Activated B cell treated with CpG ODN at 0.5 μM for 24 hours (primary cell): ENCODE measurements around the gene MAPKAPK3. TPM values are rescaled to one million over a fixed set of nuclear protein-coding genes. Genes with fewer than 3 reads are reported as not detected.
"Not testable (repeated sequence)": the region's sequence is repeated elsewhere in the genome, so short reads cannot be mapped to it uniquely, and the experiment has no call there.

ENCODE experiments used
- ATAC-seq: fragments of 200-7000 bp; cut with Tn5 transposase; one replicate; pipeline ENCODE4 v1.10.0; 2021; ENCODE audit warnings: low read depth, mild to moderate bottlenecking, moderate library complexity
- CTCF ChIA-PET: fragments of 350-600 bp; sonication (Branson Sonifier 250); formaldehyde crosslinking; loops from one replicate; lab custom pipeline; 2021; ENCODE audit warnings: antibody characterized with exemption; lab: Charles Lee
- POLR2A ChIA-PET: fragments of 350-600 bp; sonication (Branson Sonifier 250); formaldehyde crosslinking; loops from one replicate; lab custom pipeline; 2021; ENCODE audit warnings: antibody characterized with exemption; lab: Charles Lee
- DNase-seq: peaks from one replicate; pipeline ENCODE4 v3.0.0; 2022
- H3K27ac Mint-ChIP-seq: one replicate; pipeline ENCODE4 v1.8.0; 2020; ENCODE audit warnings: mixed read lengths
- H3K27me3 Mint-ChIP-seq: one replicate; pipeline ENCODE4 v1.8.0; 2021; ENCODE audit warnings: mixed read lengths
- H3K36me3 Mint-ChIP-seq: one replicate; pipeline ENCODE4 v1.8.0; 2021; ENCODE audit warnings: low read depth, mixed read lengths
- H3K4me1 Mint-ChIP-seq: one replicate; pipeline ENCODE4 v1.8.0; 2021; ENCODE audit warnings: mixed read lengths
- H3K4me3 Mint-ChIP-seq: one replicate; pipeline ENCODE4 v1.8.0; 2020; ENCODE audit warnings: mild to moderate bottlenecking, mixed read lengths
- H3K9me3 Mint-ChIP-seq: one replicate; pipeline ENCODE4 v1.8.0; 2020; ENCODE audit warnings: mixed read lengths
- CTCF ChIP-seq: fragments of 200-600 bp; IDR thresholded peaks from one replicate; pipeline ENCODE4 v1.8.0; 2022; ENCODE audit warnings: antibody characterized with exemption, mild to moderate bottlenecking
- intact Hi-C: fragments of 100-400 bp; cut with micrococcal nuclease; formaldehyde crosslinking; loops from one replicate; pipeline ENCODE4 v1.15.1; 2024
- total RNA-seq: library from RNA; stranded (reverse); gene quantifications from 2 replicates; pipeline ENCODE4 v1.2.3, GENCODE V29; 2022

MAPKAPK3 gene
- total RNA-seq, 1 donor from 2014 or later: 18.2 TPM

DNA sequence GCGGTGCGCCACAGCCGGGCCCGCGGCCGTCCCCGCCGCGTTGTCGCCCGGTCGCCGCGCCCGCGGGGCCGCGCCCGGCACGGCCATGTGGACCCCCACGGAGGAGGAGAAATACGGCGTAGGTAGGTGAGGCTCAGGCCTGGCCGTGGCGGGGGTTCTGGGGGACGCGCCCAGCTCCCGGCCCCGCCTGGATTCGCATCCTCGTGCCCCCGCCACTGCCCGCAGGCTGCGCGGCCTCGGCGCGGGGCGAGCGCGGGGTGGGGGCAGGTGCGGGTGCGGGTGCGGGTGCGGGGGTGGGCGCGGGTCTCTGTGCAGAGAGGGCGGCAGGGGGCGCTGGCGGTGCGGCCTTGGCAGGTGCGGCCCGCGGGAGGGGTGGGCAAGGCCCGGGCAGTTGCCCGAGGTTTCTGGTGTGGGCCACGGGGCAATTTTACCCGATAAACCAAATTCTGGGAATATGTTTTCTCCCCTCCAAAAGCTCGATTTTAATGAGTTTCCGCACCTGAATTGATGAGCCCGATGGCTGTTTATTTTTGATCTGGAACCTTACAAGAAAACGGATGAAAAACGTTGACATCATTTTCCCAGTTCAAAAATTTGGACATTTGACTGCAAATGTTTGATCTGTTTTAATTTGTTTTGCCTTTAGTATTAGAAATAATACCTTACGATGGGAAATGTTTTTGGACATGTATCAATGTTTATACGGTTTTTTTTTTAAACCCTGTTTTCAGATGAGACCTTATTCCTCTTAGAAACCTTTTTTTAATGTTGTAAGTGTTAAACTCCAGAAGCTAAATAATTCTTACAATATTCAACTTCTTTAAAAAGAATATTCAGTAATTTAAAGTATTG lies 58.5 kb downstream of the MAPKAPK3 start:
- DNase-seq (peak; percentile 41), ATAC-seq (peak; percentile 51)
- intact Hi-C loops: no loop called here
- no peaks in the 10 kb centered on the region for H3K9me3 Mint-ChIP-seq
- ChIA-PET POLR2A (interaction anchor here (1.2 kb wide), 1 partner anchor 709 kb away, joined by 4 read pairs; the partner anchor contains the start of gene MANF), CTCF (interaction anchor here (1.7 kb wide), 1 partner anchor 696 kb away, joined by 4 read pairs; no protein-coding TSS in a partner anchor)
- H3K36me3 Mint-ChIP-seq: no peaks in the 10 kb centered on the region
- H3K4me1 Mint-ChIP-seq: peaks cover 6% of the 10 kb centered on the region
- H3K27me3 Mint-ChIP-seq: peaks cover 41% of the 10 kb centered on the region
- no peak for TF ChIP-seq CTCF
- no peak overlapping the region for H3K27ac Mint-ChIP-seq
- H3K4me3 Mint-ChIP-seq: peak overlapping the region; percentile 67

DNA sequence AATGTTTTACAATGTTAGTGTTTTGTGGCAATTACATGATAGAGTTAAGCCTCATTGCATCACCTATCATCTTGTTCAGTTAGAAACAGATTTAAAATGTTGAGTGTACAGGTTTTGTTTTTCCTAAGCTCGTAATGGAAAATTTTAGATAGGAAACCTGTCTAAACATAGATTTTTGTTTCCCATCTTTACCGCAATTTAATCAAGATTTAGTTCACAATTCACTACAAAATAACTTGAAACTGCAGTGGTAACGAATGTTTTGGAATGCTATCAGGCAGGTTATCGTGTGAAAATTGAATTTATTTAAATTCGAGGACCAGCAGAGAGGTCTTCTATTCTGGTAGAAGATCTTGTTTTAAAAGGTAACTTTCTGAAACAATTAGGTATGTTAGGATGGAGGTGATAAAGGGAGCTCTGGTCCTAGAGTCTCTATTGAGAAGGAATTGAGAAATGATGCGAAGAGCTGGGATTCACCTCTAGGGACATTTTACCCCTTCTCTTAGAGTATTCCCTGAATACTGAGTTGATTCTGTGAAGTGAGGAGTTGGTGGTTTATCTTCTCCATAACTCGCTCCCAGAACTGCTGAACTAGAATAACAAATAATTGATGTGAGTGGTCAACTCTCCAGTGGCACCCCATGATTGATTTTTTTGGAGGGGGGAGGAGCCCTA lies 59.2 kb downstream of the MAPKAPK3 start:
- Mint-ChIP-seq H3K36me3 (no peaks in the 10 kb centered on the region), H3K4me3 (no peak overlapping the region), H3K27me3 (peaks cover 47% of the 10 kb centered on the region), H3K9me3 (no peaks in the 10 kb centered on the region), H3K27ac (no peak overlapping the region), H3K4me1 (peaks cover 6% of the 10 kb centered on the region)
- CTCF ChIA-PET: interaction anchor here (1.7 kb wide), 1 partner anchor 696 kb away, joined by 4 read pairs; no protein-coding TSS in a partner anchor
- POLR2A ChIA-PET: no interaction called here
- no peak for ATAC-seq
- DNase-seq: no peak
- TF ChIP-seq CTCF: no peak
- intact Hi-C loops: no loop called here

DNA sequence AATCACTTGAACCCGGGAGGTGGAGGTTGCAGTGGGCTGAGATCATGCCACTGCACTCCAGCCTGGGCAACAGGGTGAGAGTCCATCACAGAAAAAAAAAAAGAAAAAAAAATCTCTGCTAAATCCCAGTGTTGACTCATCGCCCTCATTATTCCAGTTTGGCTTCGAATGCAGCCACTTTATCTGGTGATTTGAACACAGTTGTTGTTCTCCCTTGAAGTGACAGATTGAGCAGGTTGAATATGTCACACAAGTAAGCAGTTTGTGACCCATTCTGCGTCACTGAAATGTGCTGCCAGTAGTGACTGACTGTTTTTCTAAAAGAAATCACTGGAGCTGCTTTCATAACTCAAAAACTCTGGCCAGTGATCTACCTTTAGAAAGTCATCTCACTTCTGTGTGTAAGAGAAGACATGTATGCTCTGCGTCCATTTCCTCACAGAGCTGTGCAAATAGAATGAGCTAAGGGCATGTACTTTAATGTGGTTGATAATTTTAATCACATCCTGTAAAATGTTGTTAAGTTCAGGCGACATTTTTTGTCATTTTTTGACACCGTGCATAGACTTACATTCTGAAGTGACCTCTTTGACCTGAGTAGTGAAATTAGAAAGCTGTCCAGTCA lies 70.3 kb downstream of the MAPKAPK3 start:
- POLR2A ChIA-PET: no interaction called here
- ATAC-seq (no peak), DNase-seq (no peak)
- no peak for TF ChIP-seq CTCF
- intact Hi-C loops: no loop called here
- Mint-ChIP-seq H3K27me3 (peaks cover 22% of the 10 kb centered on the region), H3K27ac (no peak overlapping the region), H3K4me3 (no peak overlapping the region), H3K36me3 (no peaks in the 10 kb centered on the region), H3K9me3 (no peaks in the 10 kb centered on the region), H3K4me1 (no peaks in the 10 kb centered on the region)
- CTCF ChIA-PET: no interaction called here

DNA sequence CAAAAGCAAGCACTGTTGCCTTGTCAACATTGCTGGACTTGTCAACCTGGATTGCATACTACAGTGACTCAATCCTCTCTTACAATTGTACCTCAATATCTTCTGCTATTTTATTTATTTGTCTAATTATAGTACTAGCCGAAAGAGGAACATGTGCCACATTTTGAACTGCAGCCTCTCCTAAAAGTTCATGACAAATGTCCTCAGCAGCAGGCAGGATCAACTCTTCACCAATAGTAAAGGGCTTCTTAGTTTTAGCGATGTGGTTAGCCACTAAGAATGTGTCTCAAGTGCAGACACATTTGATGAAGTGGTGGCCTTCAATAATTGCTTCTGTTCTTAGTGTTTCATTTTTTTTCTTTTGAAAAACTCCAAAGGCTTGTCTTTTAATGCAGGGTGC lies 71.0 kb downstream of the MAPKAPK3 start:
- peaks cover 21% of the 10 kb centered on the region for H3K27me3 Mint-ChIP-seq
- intact Hi-C loops: no loop called here
- no peak overlapping the region for H3K4me3 Mint-ChIP-seq
- H3K36me3 Mint-ChIP-seq: no peaks in the 10 kb centered on the region
- TF ChIP-seq CTCF: no peak
- DNase-seq (no peak), ATAC-seq (no peak)
- no peak overlapping the region for H3K27ac Mint-ChIP-seq
- ChIA-PET POLR2A (no interaction called here), CTCF (no interaction called here)
- no peaks in the 10 kb centered on the region for H3K4me1 Mint-ChIP-seq
- H3K9me3 Mint-ChIP-seq: no peaks in the 10 kb centered on the region

DNA sequence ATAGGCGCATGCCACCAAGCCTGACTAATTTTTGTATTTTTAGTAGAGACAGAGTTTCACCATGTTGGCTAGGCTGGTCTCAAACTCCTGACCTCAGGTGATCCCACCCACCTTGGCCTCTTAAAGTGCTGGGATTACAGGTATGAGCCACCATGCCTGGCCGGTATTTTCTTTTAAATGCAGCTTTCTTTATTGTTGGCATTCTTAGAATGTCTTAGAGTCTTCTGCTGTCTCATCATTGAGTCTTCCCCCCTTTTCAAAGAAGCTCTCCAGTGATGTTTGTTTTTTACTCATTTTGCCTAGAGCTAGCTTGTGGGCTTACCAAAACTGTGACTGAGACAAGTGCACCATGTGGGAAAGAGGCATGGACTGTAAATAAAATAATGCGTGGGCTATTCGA lies 71.7 kb downstream of the MAPKAPK3 start:
- H3K36me3 Mint-ChIP-seq, CTCF ChIA-PET, intact Hi-C loops, H3K27ac Mint-ChIP-seq, H3K9me3 Mint-ChIP-seq, ATAC-seq, DNase-seq, H3K4me1 Mint-ChIP-seq, H3K4me3 Mint-ChIP-seq: not testable (repeated sequence)
- peaks cover 21% of the 10 kb centered on the region for H3K27me3 Mint-ChIP-seq
- POLR2A ChIA-PET: interaction anchor here (0.6 kb wide), 1 partner anchor 62 kb away, joined by 3 read pairs; no protein-coding TSS in a partner anchor
